ENCODE measurements around the gene MED6. TPM values are rescaled to one million over a fixed set of nuclear protein-coding genes. Genes with fewer than 3 reads are reported as not detected.

Gene MED6
- total RNA-seq: 10 to 100 TPM; 18.2 to 47.9 (median 32.2) TPM

- ATAC-seq: peak; percentile 98
- Histone ChIP-seq H3K9me3 (no peaks in the 10 kb centered on the region), H3K4me1 (peaks cover 7 to 21% (median 8%) of the 10 kb centered on the region in 3 donors), H3K27me3 (peaks cover 5% of the 10 kb centered on the region), H3K4me3 (peak within 1 kb of the TSS; percentile 59 to 99), H3K27ac (peak within 1 kb of the TSS; percentile 68 to 78 (median 73)), H3K36me3 (peaks cover 0 to 10% of the 10 kb centered on the region in 2 donors)
- TF ChIP-seq POLR2A (IDR thresholded peaks at IDR 0.05) (no peak), EP300 (IDR thresholded peaks at IDR 0.05) (no peak), CTCF (IDR thresholded peaks at IDR 0.05) (peak in 1 of 4 experiments; percentile 10), POLR2AphosphoS5 (IDR thresholded peaks at IDR 0.05) (peak; percentile 71)
- 0 to 2% methylated on average over 8 to 28 of the region's 43 CpGs for WGBS, 2 donors (ENCODE audit: low coverage in 1 of 2)
These were observed at the start of gene MED6 for GRCh38 chr14:70600382-70601157. MED6 (minus strand) TSS chr14:70600655; CDS start chr14:70600637, 18 bp downstream.

- Histone ChIP-seq H3K9me3 (no peaks in the 10 kb centered on the region), H3K27ac (no peak overlapping the region), H3K27me3 (no peaks in the 10 kb centered on the region), H3K4me3 (no peak overlapping the region), H3K4me1 (no peaks in the 10 kb centered on the region), H3K36me3 (no peaks in the 10 kb centered on the region)
- WGBS, 2 donors (ENCODE audit: low coverage in 1 of 2): 82 to 93% methylated on average over 2 to 3 of the region's 4 CpGs
- ATAC-seq: no peak
- TF ChIP-seq CTCF (IDR thresholded peaks at IDR 0.05): no peak
- no peak for TF ChIP-seq POLR2A (IDR thresholded peaks at IDR 0.05)
- no peak for TF ChIP-seq EP300 (IDR thresholded peaks at IDR 0.05)
- no peak for TF ChIP-seq POLR2AphosphoS5 (IDR thresholded peaks at IDR 0.05)
These were observed 49.3 kb upstream of the MED6 start for GRCh38 chr14:70649803-70650202.

GRCh38 chr14:70648346-70648745, 47.9 kb upstream of the MED6 start:
- Histone ChIP-seq H3K36me3 (no peaks in the 10 kb centered on the region), H3K27me3 (peaks cover 3% of the 10 kb centered on the region), H3K27ac (no peak overlapping the region), H3K4me3 (no peak overlapping the region), H3K4me1 (peaks cover 0 to 1% (median 0%) of the 10 kb centered on the region in 3 donors), H3K9me3 (no peaks in the 10 kb centered on the region)
- peak; percentile 22 for ATAC-seq
- no peak for TF ChIP-seq EP300 (IDR thresholded peaks at IDR 0.05)
- TF ChIP-seq POLR2AphosphoS5 (IDR thresholded peaks at IDR 0.05): no peak
- no peak for TF ChIP-seq POLR2A (IDR thresholded peaks at IDR 0.05)
- TF ChIP-seq CTCF (IDR thresholded peaks at IDR 0.05): no peak

GRCh38 chr14:70646705-70647104, 46.2 kb upstream of the MED6 start:
- peaks cover 0 to 14% (median 0%) of the 10 kb centered on the region in 3 donors for H3K4me1 ChIP-seq
- 56 to 72% methylated on average over 2 of the region's 2 CpGs for WGBS, 2 donors (ENCODE audit: low coverage in 1 of 2)
- H3K27ac ChIP-seq: no peak overlapping the region
- TF ChIP-seq EP300 (IDR thresholded peaks at IDR 0.05) (no peak), POLR2A (IDR thresholded peaks at IDR 0.05) (no peak), POLR2AphosphoS5 (IDR thresholded peaks at IDR 0.05) (no peak), CTCF (IDR thresholded peaks at IDR 0.05) (no peak)
- no peak for ATAC-seq
- H3K4me3 ChIP-seq: no peak overlapping the region
- H3K36me3 ChIP-seq: no peaks in the 10 kb centered on the region
- peaks cover 17% of the 10 kb centered on the region for H3K27me3 ChIP-seq
- no peaks in the 10 kb centered on the region for H3K9me3 ChIP-seq

- TF ChIP-seq EP300 (IDR thresholded peaks at IDR 0.05): no peak
- no peak for TF ChIP-seq POLR2AphosphoS5 (IDR thresholded peaks at IDR 0.05)
- no peak for TF ChIP-seq POLR2A (IDR thresholded peaks at IDR 0.05)
- TF ChIP-seq CTCF (IDR thresholded peaks at IDR 0.05): no peak
- Histone ChIP-seq H3K27ac (no peak overlapping the region), H3K4me3 (no peak overlapping the region), H3K4me1 (peaks cover 0 to 20% (median 2%) of the 10 kb centered on the region in 3 donors), H3K36me3 (no peaks in the 10 kb centered on the region), H3K9me3 (no peaks in the 10 kb centered on the region), H3K27me3 (peaks cover 21% of the 10 kb centered on the region)
- WGBS, 2 donors (ENCODE audit: low coverage in 1 of 2): 88 to 95% methylated on average over 4 to 6 of the region's 6 CpGs
- no peak for ATAC-seq
These were observed 45.4 kb upstream of the MED6 start for GRCh38 chr14:70645892-70646291.

Data from gastroesophageal sphincter (tissue), 4 donors.